HepG2 (cell line): Measurements from ENCODE around the gene ACSS1. TPM values are rescaled to one million over a fixed set of nuclear protein-coding genes. Genes with fewer than 3 reads are reported as not detected.

Experiments
- FOSL2 ChIP-seq: sonication (generic); formaldehyde crosslinking; IDR thresholded peaks from 2 replicates; pipeline ENCODE4 v1.4.0; 2020; ENCODE audit warnings: missing genetic modification reagents
- HINFP ChIP-seq: sonication (generic); formaldehyde crosslinking; IDR thresholded peaks from 2 replicates; pipeline ENCODE4 v1.4.0; 2020; ENCODE audit warnings: low read depth, mild to moderate bottlenecking, missing genetic modification reagents
- HNRNPK ChIP-seq: fragments of 200-400 bp; formaldehyde crosslinking; IDR thresholded peaks from 2 replicates; pipeline ENCODE4 v1.6.1; 2018; ENCODE audit warnings: low read length, low read depth, moderate library complexity, mild to moderate bottlenecking; ENCODE audit not compliant: poor library complexity, severe bottlenecking
- KIAA2018 ChIP-seq: sonication (generic); formaldehyde crosslinking; IDR thresholded peaks from 2 replicates; pipeline ENCODE4 v1.5.0; 2020; ENCODE audit warnings: mild to moderate bottlenecking, missing genetic modification reagents, borderline replicate concordance
- PHF20 ChIP-seq: sonication (generic); formaldehyde crosslinking; IDR thresholded peaks from 2 replicates; pipeline ENCODE4 v1.5.0; 2020; ENCODE audit warnings: mild to moderate bottlenecking, missing genetic modification reagents
- POLR2A ChIP-seq, 2 experiments: IDR thresholded peaks; 2 replicates each; pipeline ENCODE4 v1.6.1; 2011; ENCODE audit warnings: low read depth in 2 of 2, low read length in 2 of 2, mild to moderate bottlenecking in 1 of 2, moderate library complexity in 1 of 2; ENCODE audit not compliant: insufficient read depth in 1 of 2
- SALL1 ChIP-seq: sonication (generic); formaldehyde crosslinking; IDR thresholded peaks from 2 replicates; pipeline ENCODE4 v1.8.0; 2022; ENCODE audit warnings: mild to moderate bottlenecking, missing genetic modification reagents
- ZMYM2 ChIP-seq: sonication (generic); formaldehyde crosslinking; IDR thresholded peaks from 2 replicates; pipeline ENCODE4 v1.8.0; 2022; ENCODE audit warnings: mild to moderate bottlenecking, missing genetic modification reagents
- ZNF143 ChIP-seq: sonication (generic); formaldehyde crosslinking; IDR thresholded peaks from 2 replicates; pipeline ENCODE4 v1.4.0; 2020; ENCODE audit warnings: missing genetic modification reagents
- ZNF264 ChIP-seq: sonication (generic); formaldehyde crosslinking; IDR thresholded peaks from 2 replicates; pipeline ENCODE4 v1.4.0; 2020; ENCODE audit warnings: missing genetic modification reagents
- ZNF704 ChIP-seq: sonication (generic); formaldehyde crosslinking; IDR thresholded peaks from 2 replicates; pipeline ENCODE4 v1.8.1; 2023; ENCODE audit warnings: mild to moderate bottlenecking, inconsistent platforms, moderate library complexity, missing genetic modification reagents, borderline replicate concordance
- ZNF747 ChIP-seq: sonication (generic); formaldehyde crosslinking; IDR thresholded peaks from 2 replicates; pipeline ENCODE4 v1.8.1; 2023; ENCODE audit warnings: missing genetic modification reagents, mild to moderate bottlenecking, borderline replicate concordance
- ZSCAN5A ChIP-seq: sonication (generic); formaldehyde crosslinking; IDR thresholded peaks from 2 replicates; pipeline ENCODE4 v1.8.0; 2022; ENCODE audit warnings: mild to moderate bottlenecking, missing genetic modification reagents, borderline replicate concordance
- ZUFSP ChIP-seq: sonication (generic); formaldehyde crosslinking; IDR thresholded peaks from 2 replicates; pipeline ENCODE4 v1.9.0; 2021; ENCODE audit warnings: missing genetic modification reagents, mild to moderate bottlenecking, borderline replicate concordance
- polyA plus RNA-seq, 8 experiments: library from polyadenylated mRNA; depleted of rRNA in 3 of 8; stranded (reverse) in 7 of 8; unstranded in 1 of 8; fragments of >200 nt; fragmentation: Illumina TruSeq in 4 of 8; extraction: Trizol in 4 of 8; gene quantifications; 2 replicates each; pipeline versions ENCODE4 v1.2.1 to v1.2.3, GENCODE V29; 2011 to 2016; ENCODE audit warnings: low read depth in 4 of 8, missing spikeins in 1 of 8, mixed read lengths in 1 of 8; ENCODE audit not compliant: insufficient read depth in 1 of 8
- total RNA-seq, 5 experiments: library from RNA; depleted of rRNA; stranded (reverse); fragments of >200 nt; fragmentation: Illumina TruSeq; extraction: Trizol; gene quantifications; 2 replicates each; pipeline ENCODE4 v1.2.3, GENCODE V29; 2016; ENCODE audit warnings: low read depth in 1 of 5

The ACSS1 gene
- total and polyA plus RNA-seq, 2 of the 13 experiments (the other 11 are each of a cell fraction or from before 2014, with no cell fraction given): 15.2 to 41.6 TPM

GRCh38 chr20:25054096-25054820 lies 3.7 kb downstream of the ACSS1 start (continued):
- TF ChIP-seq KIAA2018 (CRISPR knock-in tag) (no peak), ZUFSP (CRISPR knock-in tag) (no peak), PHF20 (no peak), HINFP (CRISPR knock-in tag) (0 out of 2 replicates have a peak, but pooled peaks have one; percentile 26), ZNF264 (CRISPR knock-in tag) (no peak), ZMYM2 (CRISPR knock-in tag) (no peak), POLR2A (IDR thresholded peaks at IDR 0.05; ENCODE audit: insufficient read depth in 1 of 2, low read depth in 2 of 2, low read length in 2 of 2) (0 out of 4 replicates have a peak, but pooled peaks of 1 of the 2 experiments have one; percentile 4), HNRNPK (no peak), ZNF143 (CRISPR knock-in tag) (no peak), ZSCAN5A (CRISPR knock-in tag) (no peak), ZNF747 (CRISPR knock-in tag) (no peak), SALL1 (CRISPR knock-in tag) (0 out of 2 replicates have a peak, but pooled peaks have one; percentile 14), FOSL2 (CRISPR knock-in tag) (0 out of 2 replicates have a peak, but pooled peaks have one; percentile 9), ZNF704 (CRISPR knock-in tag) (no peak)
